Adipocyte (in vitro differentiated cells): ENCODE measurements around the gene PIP5K1B.

Source experiments
- DNase-seq: peaks from one replicate; pipeline ENCODE4 v3.0.0-alpha.2; 2015; ENCODE audit warnings: low read depth
- H3K27me3 ChIP-seq: replicated peaks from 2 replicates; pipeline ENCODE4 v1.7.0; 2013; ENCODE audit warnings: mild to moderate bottlenecking, low read length, moderate library complexity; ENCODE audit not compliant: control insufficient read depth, insufficient read depth
- H3K36me3 ChIP-seq: 2 replicates; pipeline ENCODE4 v1.7.0; 2013; ENCODE audit warnings: low read length, mild to moderate bottlenecking, moderate library complexity; ENCODE audit not compliant: control insufficient read depth, insufficient read depth, severe bottlenecking
- H3K4me1 ChIP-seq: 2 replicates; pipeline ENCODE4 v1.7.0; 2013; ENCODE audit warnings: mild to moderate bottlenecking, low read length, moderate library complexity; ENCODE audit not compliant: control insufficient read depth, insufficient read depth
- H3K4me3 ChIP-seq: 2 replicates; pipeline ENCODE4 v1.7.0; 2013; ENCODE audit warnings: mild to moderate bottlenecking, low read length, moderate library complexity
- H3K9ac ChIP-seq: 2 replicates; pipeline ENCODE4 v1.7.0; 2013; ENCODE audit warnings: mild to moderate bottlenecking, low read length, moderate library complexity
- H3K9me3 ChIP-seq: 2 replicates; pipeline ENCODE4 v1.7.0; 2013; ENCODE audit warnings: mild to moderate bottlenecking, low read length, moderate library complexity; ENCODE audit not compliant: control insufficient read depth

PIP5K1B gene

DNA sequence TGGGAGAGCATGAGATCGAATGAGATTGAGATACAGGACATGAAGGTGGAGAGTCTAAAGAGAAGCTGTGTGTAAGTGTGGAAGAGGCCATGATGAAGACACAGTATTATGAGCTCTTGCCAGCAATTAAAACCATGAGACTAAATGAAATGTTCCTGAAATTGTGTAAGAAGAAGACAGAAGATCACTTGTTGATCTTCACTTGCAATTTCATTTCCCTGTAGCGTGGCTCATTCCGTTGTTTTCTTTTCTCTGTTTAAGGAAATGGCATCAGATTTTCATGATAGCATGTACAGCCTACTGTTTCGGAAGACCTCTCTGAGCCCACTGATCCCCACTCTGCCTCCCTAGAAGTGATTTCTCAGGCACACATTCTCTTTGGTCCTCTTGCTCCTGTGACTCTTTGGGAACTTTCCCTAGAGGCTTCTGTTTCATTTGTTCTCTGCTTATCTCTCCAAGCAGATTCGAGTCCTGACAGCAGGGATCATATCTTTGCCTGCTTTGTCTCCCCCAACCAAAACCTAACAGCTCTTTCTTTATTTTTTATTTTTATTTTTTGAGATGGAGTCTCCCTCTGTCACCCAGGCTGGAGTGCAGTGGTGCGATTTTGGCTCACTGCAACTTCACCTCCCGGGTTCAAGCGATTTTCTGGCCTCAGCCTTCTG lies 16.8 kb downstream of the PIP5K1B start:
- Histone ChIP-seq H3K9me3 (peaks cover 4% of the 10 kb centered on the region), H3K4me3 (no peak overlapping the region), H3K36me3 (no peaks in the 10 kb centered on the region), H3K9ac (no peak overlapping the region), H3K27me3 (peaks cover 21% of the 10 kb centered on the region), H3K4me1 (no peaks in the 10 kb centered on the region)
- DNase-seq: no peak

GRCh38 chr9:68725070-68725469 lies 20.0 kb downstream of the PIP5K1B start:
- no peak overlapping the region for H3K4me3 ChIP-seq
- H3K9ac ChIP-seq: no peak overlapping the region

GRCh38 chr9:68726489-68726888 lies 21.4 kb downstream of the PIP5K1B start:
- Histone ChIP-seq H3K9ac (no peak overlapping the region), H3K4me1 (no peaks in the 10 kb centered on the region), H3K9me3 (peaks cover 7% of the 10 kb centered on the region), H3K36me3 (no peaks in the 10 kb centered on the region), H3K4me3 (no peak overlapping the region), H3K27me3 (peaks cover 7% of the 10 kb centered on the region)
- no peak for DNase-seq

More at GRCh38 chr9:68725070-68725469, 20.0 kb downstream of the PIP5K1B start:
- Histone ChIP-seq H3K4me1 (no peaks in the 10 kb centered on the region), H3K36me3 (no peaks in the 10 kb centered on the region), H3K9me3 (peaks cover 7% of the 10 kb centered on the region), H3K27me3 (peaks cover 11% of the 10 kb centered on the region)
- no peak for DNase-seq

DNA sequence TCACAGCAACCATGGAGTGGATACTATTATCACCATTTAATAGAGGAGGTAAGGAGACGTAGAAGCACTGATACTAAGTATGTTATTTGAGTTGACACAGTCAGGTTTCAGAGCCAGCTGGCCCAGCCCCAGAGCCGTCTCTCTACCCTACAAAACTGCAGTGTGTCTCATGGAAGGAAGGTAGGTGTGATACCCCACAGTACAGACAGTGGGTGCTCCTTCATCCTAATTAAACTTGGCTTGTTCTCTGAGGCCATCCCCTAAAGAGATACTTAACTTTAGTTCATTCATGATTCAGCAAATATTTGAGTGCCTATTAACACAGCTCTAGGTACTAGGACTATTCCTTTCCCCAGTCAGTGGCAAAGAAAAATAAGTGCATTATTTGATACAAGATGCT lies 22.6 kb downstream of the PIP5K1B start:
- H3K9me3 ChIP-seq: peaks cover 7% of the 10 kb centered on the region
- no peaks in the 10 kb centered on the region for H3K36me3 ChIP-seq
- no peak overlapping the region for H3K9ac ChIP-seq
- no peaks in the 10 kb centered on the region for H3K4me1 ChIP-seq
- DNase-seq: no peak
- H3K27me3 ChIP-seq: peaks cover 7% of the 10 kb centered on the region
- H3K4me3 ChIP-seq: no peak overlapping the region

GRCh38 chr9:68728731-68729130 lies 23.7 kb downstream of the PIP5K1B start:
- Histone ChIP-seq H3K9ac (no peak overlapping the region), H3K4me3 (no peak overlapping the region), H3K9me3 (peaks cover 7% of the 10 kb centered on the region), H3K36me3 (no peaks in the 10 kb centered on the region), H3K27me3 (peaks cover 7% of the 10 kb centered on the region), H3K4me1 (no peaks in the 10 kb centered on the region)
- no peak for DNase-seq

GRCh38 chr9:68730570-68731235 lies 25.7 kb downstream of the PIP5K1B start:
- no peak for DNase-seq

DNA sequence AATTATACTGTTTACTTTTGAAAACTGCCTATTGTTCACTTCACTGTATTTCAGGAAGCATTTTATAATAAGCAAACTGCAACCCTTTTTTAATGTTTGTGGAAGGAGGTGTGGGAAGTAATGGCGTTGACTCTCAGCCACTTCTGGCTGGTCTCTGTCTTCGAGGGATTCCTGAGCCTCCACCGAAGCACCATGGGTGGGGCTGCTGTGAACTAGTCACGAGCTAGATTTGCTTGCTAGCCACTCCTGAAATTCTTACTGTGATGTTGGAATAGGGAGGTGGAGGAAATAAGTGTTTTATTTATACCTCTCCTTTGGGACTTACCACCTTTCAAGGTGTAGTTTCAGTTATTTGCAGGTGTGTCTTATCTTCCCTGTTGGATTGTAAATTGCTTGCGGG lies 26.8 kb downstream of the PIP5K1B start:
- Histone ChIP-seq H3K4me3 (no peak overlapping the region), H3K9ac (no peak overlapping the region), H3K9me3 (peaks cover 2% of the 10 kb centered on the region), H3K27me3 (peaks cover 8% of the 10 kb centered on the region), H3K36me3 (no peaks in the 10 kb centered on the region), H3K4me1 (no peaks in the 10 kb centered on the region)
- no peak for DNase-seq

More at GRCh38 chr9:68730570-68731235, 25.7 kb downstream of the PIP5K1B start:
- no peaks in the 10 kb centered on the region for H3K4me1 ChIP-seq
- peaks cover 2% of the 10 kb centered on the region for H3K9me3 ChIP-seq
- no peaks in the 10 kb centered on the region for H3K36me3 ChIP-seq
- H3K9ac ChIP-seq: no peak overlapping the region
- peaks cover 14% of the 10 kb centered on the region for H3K27me3 ChIP-seq
- H3K4me3 ChIP-seq: no peak overlapping the region

GRCh38 chr9:68732405-68733020 lies 27.5 kb downstream of the PIP5K1B start:
- no peak overlapping the region for H3K9ac ChIP-seq
- peaks cover 11% of the 10 kb centered on the region for H3K27me3 ChIP-seq
- no peaks in the 10 kb centered on the region for H3K36me3 ChIP-seq
- no peaks in the 10 kb centered on the region for H3K4me1 ChIP-seq
- peaks cover 2% of the 10 kb centered on the region for H3K9me3 ChIP-seq
- no peak for DNase-seq
- H3K4me3 ChIP-seq: no peak overlapping the region

DNA sequence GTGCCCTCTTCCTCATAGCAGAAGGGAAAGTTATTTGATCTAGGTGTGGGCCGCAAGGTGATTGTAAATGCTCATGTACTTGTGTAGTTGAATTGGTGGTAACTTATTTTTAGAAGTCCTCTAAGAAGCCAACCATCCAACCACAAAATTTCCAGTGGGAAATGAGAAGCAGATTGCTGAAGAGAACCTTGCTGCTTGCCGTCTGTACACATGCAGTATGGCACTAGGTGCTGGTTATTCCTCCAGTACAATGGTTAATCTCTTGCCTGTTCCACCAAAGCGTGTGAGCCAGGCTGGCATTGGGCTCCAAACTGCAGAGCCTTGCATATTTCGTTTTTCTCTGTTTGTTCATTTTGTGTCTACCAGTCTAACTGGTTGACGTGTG lies 28.0 kb downstream of the PIP5K1B start:
- H3K27me3 ChIP-seq: peaks cover 11% of the 10 kb centered on the region
- H3K9ac ChIP-seq: no peak overlapping the region
- H3K36me3 ChIP-seq: no peaks in the 10 kb centered on the region
- H3K4me1 ChIP-seq: no peaks in the 10 kb centered on the region
- no peak for DNase-seq
- H3K4me3 ChIP-seq: no peak overlapping the region
- peaks cover 1% of the 10 kb centered on the region for H3K9me3 ChIP-seq

DNA sequence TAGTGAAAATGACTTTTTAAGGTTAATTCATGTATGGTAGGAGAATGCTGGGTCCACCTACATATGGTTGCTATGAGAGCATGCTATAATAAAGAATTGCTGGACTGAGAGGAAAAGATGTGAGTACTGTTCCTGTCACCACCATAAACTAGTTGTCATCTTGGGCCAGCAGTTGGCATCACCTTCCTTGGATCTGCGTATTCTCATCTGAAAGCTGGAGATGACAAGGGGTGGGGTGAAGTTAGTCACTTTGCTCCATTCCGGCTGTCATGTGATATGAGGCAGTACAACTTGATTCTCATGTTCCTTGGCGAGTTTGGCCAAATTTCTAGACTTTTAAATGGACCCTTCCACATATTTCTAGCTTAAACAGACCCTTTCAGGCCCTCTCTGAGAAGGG lies 33.3 kb downstream of the PIP5K1B start:
- no peaks in the 10 kb centered on the region for H3K4me1 ChIP-seq
- H3K36me3 ChIP-seq: no peaks in the 10 kb centered on the region
- DNase-seq: no peak
- no peaks in the 10 kb centered on the region for H3K9me3 ChIP-seq
- H3K4me3 ChIP-seq: no peak overlapping the region
- H3K9ac ChIP-seq: no peak overlapping the region
- H3K27me3 ChIP-seq: peaks cover 16% of the 10 kb centered on the region

GRCh38 chr9:68739621-68740174 lies 34.7 kb downstream of the PIP5K1B start:
- Histone ChIP-seq H3K9ac (no peak overlapping the region), H3K9me3 (no peaks in the 10 kb centered on the region), H3K4me1 (no peaks in the 10 kb centered on the region), H3K4me3 (no peak overlapping the region), H3K36me3 (no peaks in the 10 kb centered on the region), H3K27me3 (peaks cover 9% of the 10 kb centered on the region)
- no peak for DNase-seq
